GM21423 (cell line): Measurements from ENCODE around the gene PATJ.
"Not testable (repeated sequence)": the region's sequence is repeated elsewhere in the genome, so short reads cannot be mapped to it uniquely, and the experiment has no call there.

ENCODE experiments used
- ATAC-seq: cut with Tn5 transposase; IDR thresholded peaks from one replicate; pipeline ENCODE4 v1.9.1; 2021; ENCODE audit warnings: mild to moderate bottlenecking, moderate library complexity; ENCODE audit not compliant: unreplicated experiment

The PATJ gene

GRCh38 chr1:62194651-62195544, 452.6 kb downstream of the PATJ start, which contains the start of gene L1TD1:
L1TD1 (plus strand) TSS chr1:62194849; CDS start chr1:62206629, 11,780 bp downstream.
- ATAC-seq, result no peak

- no peak for ATAC-seq
These were observed 453.9 kb downstream of the PATJ start for GRCh38 chr1:62196086-62196690.

- no peak for ATAC-seq
These were observed 455.9 kb downstream of the PATJ start for GRCh38 chr1:62198069-62198780.

GRCh38 chr1:62198781-62199125, 456.5 kb downstream of the PATJ start:
- ATAC-seq, result no peak

GRCh38 chr1:62207187-62207586, 464.9 kb downstream of the PATJ start:
- ATAC-seq, result no peak

GRCh38 chr1:62208087-62208486, 465.8 kb downstream of the PATJ start:
- no peak for ATAC-seq

GRCh38 chr1:62208970-62209369, 466.7 kb downstream of the PATJ start:
- ATAC-seq, result no peak

GRCh38 chr1:62209931-62210595, 467.8 kb downstream of the PATJ start:
- ATAC-seq, result no peak

GRCh38 chr1:62210960-62211359, 468.7 kb downstream of the PATJ start:
- ATAC-seq, result no peak

- ATAC-seq, result no peak
These were observed 470.1 kb downstream of the PATJ start for GRCh38 chr1:62212411-62212810.

- ATAC-seq, result no peak
These were observed 471.0 kb downstream of the PATJ start for GRCh38 chr1:62213075-62213914.

- no peak for ATAC-seq
These were observed 476.3 kb downstream of the PATJ start for GRCh38 chr1:62218604-62219003.

GRCh38 chr1:62220456-62220855, 478.2 kb downstream of the PATJ start:
- ATAC-seq, result not testable (repeated sequence)

GRCh38 chr1:62221171-62221570, 478.9 kb downstream of the PATJ start:
- ATAC-seq, result no peak

- ATAC-seq, result no peak
These were observed 480.0 kb downstream of the PATJ start for GRCh38 chr1:62222321-62222720.

- ATAC-seq, result no peak
These were observed 481.9 kb downstream of the PATJ start for GRCh38 chr1:62224182-62224581.

- ATAC-seq, result no peak
These were observed 485.2 kb downstream of the PATJ start for GRCh38 chr1:62227496-62227895.
